Activated CD4-positive, alpha-beta T cell treated with anti-CD3 and anti-CD28 coated beads, Interleukin-2, amount 10 ng/mL, durations not matched to agents 24 days and 14 days (primary cell): ENCODE measurements around the gene MAGI2. TPM values are rescaled to one million over a fixed set of nuclear protein-coding genes. Genes with fewer than 3 reads are reported as not detected.

Experiments used
- DNase-seq: peaks from one replicate; pipeline ENCODE4 v3.0.0; 2022
- H3K27ac Mint-ChIP-seq: one replicate; pipeline ENCODE4 v1.8.0; 2022; ENCODE audit warnings: mild to moderate bottlenecking, mixed read lengths
- H3K27me3 Mint-ChIP-seq: one replicate; pipeline ENCODE4 v1.8.0; 2022; ENCODE audit warnings: mixed read lengths
- H3K36me3 Mint-ChIP-seq: one replicate; pipeline ENCODE4 v1.8.0; 2022; ENCODE audit warnings: low read depth, mild to moderate bottlenecking, mixed read lengths
- H3K4me1 Mint-ChIP-seq: one replicate; pipeline ENCODE4 v1.8.0; 2021; ENCODE audit warnings: mixed read lengths
- H3K4me3 Mint-ChIP-seq: one replicate; pipeline ENCODE4 v1.8.0; 2022; ENCODE audit warnings: mild to moderate bottlenecking, moderate library complexity, mixed read lengths
- H3K9me3 Mint-ChIP-seq: one replicate; pipeline ENCODE4 v1.8.0; 2021; ENCODE audit warnings: mixed read lengths
- intact Hi-C: fragments of 100-400 bp; cut with micrococcal nuclease; formaldehyde crosslinking; loops from one replicate; pipeline ENCODE4 v1.15.1; 2023
- total RNA-seq: library from RNA; stranded (reverse); gene quantifications from 2 replicates; pipeline ENCODE4 v1.2.3, GENCODE V29; 2022

Gene MAGI2
- total RNA-seq, 1 donor from 2014 or later = 0.12 TPM

DNA sequence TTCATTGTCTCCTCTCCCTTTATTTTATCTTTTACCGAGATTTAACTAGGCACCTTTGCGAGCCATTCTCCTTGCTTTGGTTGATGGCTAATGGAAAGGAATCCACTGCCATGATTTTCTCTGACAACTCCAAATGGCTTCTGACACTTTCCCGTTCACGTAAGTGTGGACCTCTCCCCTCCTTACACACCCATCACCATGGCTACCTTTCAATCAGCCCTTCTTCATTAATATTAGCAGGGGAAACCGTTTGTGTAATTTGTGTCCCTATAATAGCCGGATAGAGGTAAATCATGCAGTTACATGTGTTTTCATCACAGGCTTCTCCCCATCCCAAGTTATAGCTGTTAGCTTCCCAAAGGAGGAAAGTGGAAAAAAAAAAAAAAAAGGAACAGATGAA lies 767.3 kb downstream of the MAGI2 start:
- H3K4me1 Mint-ChIP-seq = no peaks in the 10 kb centered on the region
- no peaks in the 10 kb centered on the region for H3K9me3 Mint-ChIP-seq
- no peaks in the 10 kb centered on the region for H3K27me3 Mint-ChIP-seq
- no peak overlapping the region for H3K27ac Mint-ChIP-seq
- intact Hi-C loops = no loop called here
- no peaks in the 10 kb centered on the region for H3K36me3 Mint-ChIP-seq
- no peak overlapping the region for H3K4me3 Mint-ChIP-seq
- DNase-seq = no peak

DNA sequence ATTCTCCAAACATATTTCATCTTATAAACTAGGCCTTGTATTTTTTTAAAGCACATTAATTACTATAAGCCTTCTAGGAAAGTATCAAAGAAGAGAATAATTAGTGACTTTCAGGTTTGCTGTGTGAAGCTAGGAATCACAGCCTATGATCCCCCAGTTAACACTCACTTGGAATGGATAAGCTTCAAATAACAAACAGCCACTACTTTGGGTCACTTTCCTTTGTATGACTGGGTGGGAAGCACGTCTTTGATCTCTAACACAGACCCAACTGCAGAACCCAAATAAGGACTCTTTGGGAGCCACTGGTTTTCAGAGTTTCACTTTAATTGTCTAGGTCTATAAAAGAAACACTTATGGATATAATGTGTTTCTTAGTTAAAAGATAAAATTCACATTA lies 769.3 kb downstream of the MAGI2 start:
- no peaks in the 10 kb centered on the region for H3K36me3 Mint-ChIP-seq
- H3K4me1 Mint-ChIP-seq = no peaks in the 10 kb centered on the region
- intact Hi-C loops = no loop called here
- no peaks in the 10 kb centered on the region for H3K9me3 Mint-ChIP-seq
- DNase-seq = no peak
- no peaks in the 10 kb centered on the region for H3K27me3 Mint-ChIP-seq
- no peak overlapping the region for H3K4me3 Mint-ChIP-seq
- H3K27ac Mint-ChIP-seq = no peak overlapping the region

DNA sequence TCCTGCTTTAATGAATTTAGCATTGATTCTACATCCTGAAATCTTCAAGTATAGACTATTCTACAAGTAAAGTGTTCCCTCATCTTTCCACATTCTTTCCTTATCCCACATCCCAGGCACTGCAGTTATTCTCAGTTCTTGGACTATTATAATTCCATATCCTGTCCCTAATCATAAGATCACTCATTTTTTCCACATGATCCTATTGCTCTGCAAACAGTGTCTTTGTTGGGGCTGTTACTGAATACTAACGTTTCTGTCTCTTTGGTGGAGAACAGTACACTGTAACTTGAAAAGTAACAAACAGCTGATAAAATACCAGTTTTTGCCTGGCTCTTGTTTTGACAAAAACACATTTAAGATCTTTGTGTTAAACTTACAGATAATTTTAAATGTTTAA lies 769.9 kb downstream of the MAGI2 start:
- H3K4me3 Mint-ChIP-seq = no peak overlapping the region
- no peaks in the 10 kb centered on the region for H3K4me1 Mint-ChIP-seq
- no peak for DNase-seq
- intact Hi-C loops = no loop called here
- H3K27ac Mint-ChIP-seq = no peak overlapping the region
- H3K9me3 Mint-ChIP-seq = no peaks in the 10 kb centered on the region
- H3K27me3 Mint-ChIP-seq = no peaks in the 10 kb centered on the region
- no peaks in the 10 kb centered on the region for H3K36me3 Mint-ChIP-seq

DNA sequence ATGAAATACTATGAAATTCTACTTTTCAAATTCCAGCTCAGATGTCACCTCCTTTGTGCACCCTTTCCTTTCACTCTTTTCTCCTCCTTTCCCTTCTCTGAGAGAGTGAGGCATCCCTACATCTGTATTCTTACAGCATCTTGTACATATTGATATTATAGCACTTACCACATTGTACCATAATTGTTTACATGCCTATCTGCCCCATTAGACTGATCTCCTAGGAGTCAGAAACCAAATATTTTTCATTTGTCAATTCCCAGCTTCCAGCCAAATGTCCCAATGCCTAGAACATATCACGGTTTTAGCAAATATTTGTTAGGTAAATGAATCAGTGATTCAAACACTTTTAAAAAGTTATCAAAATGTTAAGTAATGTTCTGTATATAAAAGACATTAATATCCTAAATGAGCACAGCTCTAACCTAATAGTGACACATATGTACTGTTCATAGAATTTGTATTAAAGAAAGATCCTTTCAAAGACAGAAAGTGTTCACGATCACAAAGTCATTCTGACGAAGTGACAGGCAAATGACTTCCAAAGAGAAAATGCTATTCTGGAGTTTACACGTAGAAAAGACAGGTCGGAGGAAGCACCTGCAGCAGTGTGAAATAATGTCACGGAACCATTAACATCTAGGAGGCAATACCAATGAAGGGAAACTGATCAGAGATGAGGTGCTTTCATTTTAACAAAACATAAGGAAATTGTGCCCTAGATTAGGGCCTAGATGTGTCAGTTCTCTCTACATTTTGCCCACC lies 774.2 kb downstream of the MAGI2 start:
- no peaks in the 10 kb centered on the region for H3K27me3 Mint-ChIP-seq
- no peaks in the 10 kb centered on the region for H3K9me3 Mint-ChIP-seq
- intact Hi-C loops = no loop called here
- DNase-seq = no peak
- H3K4me3 Mint-ChIP-seq = no peak overlapping the region
- H3K4me1 Mint-ChIP-seq = no peaks in the 10 kb centered on the region
- H3K27ac Mint-ChIP-seq = no peak overlapping the region
- no peaks in the 10 kb centered on the region for H3K36me3 Mint-ChIP-seq

DNA sequence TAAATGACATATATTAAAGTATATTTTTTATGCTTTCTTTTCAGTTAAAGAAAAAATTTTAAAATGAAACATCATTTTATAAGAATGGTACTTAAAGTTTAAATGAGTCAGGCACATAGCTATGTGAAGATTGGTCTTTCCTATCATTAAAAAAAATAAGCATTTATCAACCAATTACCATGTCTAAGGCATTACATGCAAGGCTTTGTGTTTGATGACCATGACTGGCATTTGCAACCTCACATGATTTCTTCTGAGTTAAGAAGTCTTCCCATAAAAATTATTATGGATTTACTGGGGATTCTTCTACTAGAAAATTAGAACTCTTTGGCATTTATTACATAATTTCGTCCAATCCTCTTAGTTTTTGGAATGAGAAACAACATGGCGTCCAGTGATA lies 776.1 kb downstream of the MAGI2 start:
- DNase-seq = no peak
- no peaks in the 10 kb centered on the region for H3K27me3 Mint-ChIP-seq
- H3K27ac Mint-ChIP-seq = no peak overlapping the region
- intact Hi-C loops = no loop called here
- H3K36me3 Mint-ChIP-seq = no peaks in the 10 kb centered on the region
- H3K4me3 Mint-ChIP-seq = no peak overlapping the region
- no peaks in the 10 kb centered on the region for H3K4me1 Mint-ChIP-seq
- no peaks in the 10 kb centered on the region for H3K9me3 Mint-ChIP-seq

DNA sequence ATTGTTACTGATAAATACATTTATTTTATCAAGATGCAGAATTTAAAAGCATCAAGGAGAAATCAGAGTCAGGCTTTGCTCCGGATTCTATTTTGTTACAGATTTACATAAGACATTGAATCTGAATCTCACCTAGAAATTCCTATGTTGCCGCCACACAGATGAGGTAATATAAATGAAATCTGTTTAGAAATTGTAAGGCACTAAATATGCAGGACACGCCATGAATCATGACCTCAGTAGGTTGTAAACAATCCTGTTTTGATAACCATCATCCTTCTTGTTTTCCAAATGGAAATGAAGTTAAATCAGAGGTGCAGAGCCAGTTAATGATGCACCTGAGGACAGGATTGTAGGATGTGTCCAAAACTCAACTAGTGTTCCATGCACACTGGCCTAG lies 778.0 kb downstream of the MAGI2 start:
- H3K9me3 Mint-ChIP-seq = no peaks in the 10 kb centered on the region
- no peaks in the 10 kb centered on the region for H3K36me3 Mint-ChIP-seq
- no peaks in the 10 kb centered on the region for H3K27me3 Mint-ChIP-seq
- intact Hi-C loops = no loop called here
- H3K4me1 Mint-ChIP-seq = no peaks in the 10 kb centered on the region
- no peak overlapping the region for H3K27ac Mint-ChIP-seq
- H3K4me3 Mint-ChIP-seq = no peak overlapping the region
- no peak for DNase-seq

DNA sequence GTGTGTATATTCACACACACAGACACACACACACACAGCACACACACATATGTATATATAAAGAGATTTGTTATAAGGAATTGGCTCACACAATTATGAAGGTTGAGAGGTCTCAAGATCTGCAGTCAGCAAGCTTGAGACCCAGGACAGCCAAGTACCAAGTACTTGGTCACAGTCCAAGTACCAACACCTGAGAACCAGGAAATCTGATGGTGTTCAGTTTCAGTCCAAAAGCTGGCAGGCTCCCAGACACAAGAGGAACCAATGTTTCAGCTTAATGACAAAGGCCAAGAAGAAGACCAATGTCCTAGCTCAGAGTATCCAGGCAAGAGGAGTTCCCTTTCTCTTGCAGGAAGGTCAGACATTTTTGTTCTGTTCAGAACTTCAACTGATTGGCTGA lies 780.2 kb downstream of the MAGI2 start:
- H3K4me1 Mint-ChIP-seq = no peaks in the 10 kb centered on the region
- H3K9me3 Mint-ChIP-seq = no peaks in the 10 kb centered on the region
- H3K4me3 Mint-ChIP-seq = no peak overlapping the region
- no peaks in the 10 kb centered on the region for H3K27me3 Mint-ChIP-seq
- no peak overlapping the region for H3K27ac Mint-ChIP-seq
- intact Hi-C loops = no loop called here
- no peak for DNase-seq
- H3K36me3 Mint-ChIP-seq = no peaks in the 10 kb centered on the region

DNA sequence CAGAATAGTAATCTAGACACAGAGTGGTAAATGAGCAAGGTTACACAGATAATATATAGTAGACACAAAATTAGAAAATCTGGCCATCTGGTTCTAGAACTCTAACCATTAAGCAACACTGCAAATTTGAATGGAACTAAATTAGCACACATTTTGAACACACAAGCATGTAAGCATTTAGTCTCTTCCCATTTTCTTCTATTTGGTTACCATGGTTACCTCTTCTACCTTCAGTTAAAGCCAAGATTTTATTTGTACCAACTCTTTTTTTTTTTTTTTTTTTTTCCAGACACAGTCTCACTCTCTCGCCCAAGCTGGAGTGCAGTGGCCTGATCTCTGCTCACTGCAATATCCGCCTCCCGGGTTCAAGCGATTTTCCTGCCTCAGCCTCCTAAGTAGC lies 790.5 kb downstream of the MAGI2 start:
- no peak for DNase-seq
- intact Hi-C loops = no loop called here
- Mint-ChIP-seq H3K9me3 (no peaks in the 10 kb centered on the region), H3K27me3 (no peaks in the 10 kb centered on the region), H3K27ac (no peak overlapping the region), H3K36me3 (no peaks in the 10 kb centered on the region), H3K4me3 (no peak overlapping the region), H3K4me1 (no peaks in the 10 kb centered on the region)

DNA sequence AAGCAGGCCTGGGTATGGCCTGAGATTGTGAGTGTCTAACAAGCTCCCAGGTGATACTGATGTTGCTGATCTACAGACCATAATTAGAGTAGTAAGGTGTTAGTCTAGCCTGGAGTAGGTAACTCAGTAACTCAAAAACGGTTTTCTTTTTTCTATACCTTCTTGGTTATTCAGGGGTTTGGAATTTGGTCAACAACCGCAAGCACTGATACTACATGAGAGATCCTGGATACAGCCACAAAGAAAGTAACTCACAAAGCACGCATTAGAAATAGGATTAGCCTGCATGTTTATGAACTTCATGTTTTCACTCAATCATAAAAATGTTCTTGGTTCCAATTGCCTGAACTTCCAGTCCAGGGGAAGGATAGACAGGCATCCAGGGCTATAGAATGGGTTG lies 803.5 kb downstream of the MAGI2 start:
- DNase-seq = no peak
- no peak overlapping the region for H3K4me3 Mint-ChIP-seq

DNA sequence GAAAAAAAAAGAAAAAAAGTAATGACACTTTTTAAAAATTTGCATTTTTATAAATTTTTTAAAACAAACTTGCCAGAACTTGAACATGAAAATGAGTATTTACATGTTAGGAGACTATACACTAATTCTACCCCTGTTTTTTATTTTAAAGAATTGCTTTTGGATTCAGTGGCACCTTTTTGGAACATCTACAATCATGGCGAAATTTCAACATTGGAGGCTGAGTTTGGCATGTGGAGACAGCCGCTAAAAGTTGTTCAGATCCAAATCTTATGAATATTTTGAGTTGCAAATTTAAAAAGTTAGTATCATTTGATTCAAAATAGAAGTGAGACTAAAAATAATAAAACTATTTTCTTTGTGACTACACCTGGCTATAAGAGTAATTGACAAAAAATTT lies 804.2 kb downstream of the MAGI2 start:
- Mint-ChIP-seq H3K36me3 (no peaks in the 10 kb centered on the region), H3K4me3 (no peak overlapping the region), H3K27ac (no peak overlapping the region), H3K9me3 (peaks cover 3% of the 10 kb centered on the region), H3K4me1 (no peaks in the 10 kb centered on the region), H3K27me3 (no peaks in the 10 kb centered on the region)
- no peak for DNase-seq
- intact Hi-C loops = no loop called here

More for the DNA sequence above, 803.5 kb downstream of the MAGI2 start:
- Mint-ChIP-seq H3K9me3 (peaks cover 3% of the 10 kb centered on the region), H3K4me1 (no peaks in the 10 kb centered on the region), H3K27ac (no peak overlapping the region), H3K36me3 (no peaks in the 10 kb centered on the region), H3K27me3 (no peaks in the 10 kb centered on the region)
- intact Hi-C loops = no loop called here

DNA sequence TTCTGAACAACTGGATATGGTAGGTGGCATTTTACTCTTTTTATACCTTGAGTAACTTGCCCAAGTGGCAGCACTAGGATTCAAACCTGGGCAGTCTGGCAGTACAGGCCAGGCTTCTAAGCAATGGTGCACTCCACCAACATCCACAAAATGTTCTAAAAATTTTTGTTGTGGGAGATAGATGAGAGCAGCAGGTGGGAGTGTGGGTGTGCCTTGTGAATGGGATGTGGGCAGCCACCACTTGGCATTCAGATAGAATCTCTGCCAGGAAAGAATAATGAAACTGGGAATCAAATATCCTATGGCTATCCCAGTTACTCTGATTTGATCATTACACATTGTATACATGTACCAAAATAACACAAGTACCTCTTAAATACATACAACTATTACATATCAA lies 810.7 kb downstream of the MAGI2 start:
- H3K4me1 Mint-ChIP-seq = no peaks in the 10 kb centered on the region
- H3K9me3 Mint-ChIP-seq = no peaks in the 10 kb centered on the region
- no peak overlapping the region for H3K27ac Mint-ChIP-seq

DNA sequence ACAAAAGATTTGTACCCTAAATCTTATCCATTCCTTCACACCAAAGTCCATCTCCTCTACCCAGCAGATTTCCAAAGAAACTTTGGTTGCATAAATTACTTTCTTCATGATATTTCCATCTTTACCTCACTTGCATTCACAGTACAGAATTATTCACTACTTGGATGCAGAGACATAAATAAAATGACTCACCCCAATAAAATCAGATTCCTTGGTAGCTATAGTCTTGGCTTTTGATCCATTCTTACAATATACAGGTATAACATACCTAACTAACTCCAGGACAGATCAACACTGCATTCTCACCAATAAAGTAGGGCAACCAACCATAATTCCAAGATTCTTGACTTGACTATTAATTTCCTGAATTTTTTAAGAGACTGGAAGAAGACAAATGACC lies 815.1 kb downstream of the MAGI2 start:
- H3K27ac Mint-ChIP-seq = no peak overlapping the region
- no peak overlapping the region for H3K4me3 Mint-ChIP-seq
- no peak for DNase-seq
- no peaks in the 10 kb centered on the region for H3K36me3 Mint-ChIP-seq
- H3K27me3 Mint-ChIP-seq = no peaks in the 10 kb centered on the region
- no peaks in the 10 kb centered on the region for H3K9me3 Mint-ChIP-seq
- intact Hi-C loops = no loop called here
- H3K4me1 Mint-ChIP-seq = no peaks in the 10 kb centered on the region

More for the DNA sequence above, 810.7 kb downstream of the MAGI2 start:
- Mint-ChIP-seq H3K36me3 (no peaks in the 10 kb centered on the region), H3K4me3 (no peak overlapping the region), H3K27me3 (no peaks in the 10 kb centered on the region)
- intact Hi-C loops = no loop called here
- no peak for DNase-seq

DNA sequence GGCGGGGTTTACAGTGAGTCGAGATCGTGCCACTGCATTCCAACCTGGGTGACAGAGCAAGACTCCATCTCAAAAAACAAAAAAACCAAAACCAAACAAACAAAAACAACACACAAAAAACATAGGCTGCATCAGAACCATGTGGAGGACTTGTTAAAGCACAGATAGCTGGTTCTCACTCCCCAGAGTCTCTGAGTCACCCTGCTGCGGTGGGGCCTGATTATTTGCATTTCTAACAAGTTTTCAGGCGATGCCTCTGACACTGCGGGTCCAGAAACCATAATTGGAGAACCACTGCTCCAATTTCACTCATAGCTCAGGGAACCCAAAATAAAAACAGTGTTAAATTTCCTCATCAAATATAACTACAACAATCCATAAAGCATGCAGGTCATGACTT lies 816.7 kb downstream of the MAGI2 start:
- Mint-ChIP-seq H3K4me1 (no peaks in the 10 kb centered on the region), H3K36me3 (no peaks in the 10 kb centered on the region), H3K27ac (no peak overlapping the region), H3K27me3 (no peaks in the 10 kb centered on the region), H3K4me3 (no peak overlapping the region), H3K9me3 (no peaks in the 10 kb centered on the region)
- no peak for DNase-seq
- intact Hi-C loops = no loop called here

DNA sequence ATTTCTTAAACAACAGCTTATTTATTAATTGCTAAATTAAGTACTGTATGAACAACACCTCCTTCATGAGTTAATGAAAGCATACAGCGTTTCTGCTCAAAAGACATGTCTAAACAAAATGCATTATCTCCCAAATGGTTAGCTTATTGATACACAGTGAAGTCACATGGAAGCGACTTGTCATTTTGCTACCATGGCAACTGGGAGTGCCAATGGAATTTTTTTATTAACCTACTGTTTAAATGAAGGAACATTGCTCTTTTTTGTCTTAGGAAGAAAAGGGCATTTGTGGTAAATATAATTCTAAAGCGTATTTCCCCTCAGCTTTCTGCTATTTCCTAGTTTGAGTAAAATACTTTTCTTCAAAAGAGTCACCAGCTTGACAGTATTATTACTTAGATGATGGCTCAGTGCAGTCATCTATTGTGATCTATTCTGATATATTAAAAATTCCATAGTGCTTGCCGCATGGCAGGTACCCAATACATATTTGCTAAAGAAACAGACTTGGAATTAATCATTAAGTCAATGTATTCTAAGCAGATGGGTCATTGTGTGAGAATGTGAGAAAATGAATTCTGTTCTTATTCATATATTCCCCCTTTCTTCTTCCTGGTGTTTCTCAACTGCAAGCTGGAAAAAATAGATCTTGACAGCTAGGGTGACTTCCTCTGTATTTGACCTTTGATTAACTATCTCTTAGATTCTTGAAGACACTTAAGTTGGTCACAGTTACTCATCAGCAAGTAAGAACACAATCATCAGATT lies 818.3 kb downstream of the MAGI2 start:
- Mint-ChIP-seq H3K27ac (no peak overlapping the region), H3K4me1 (no peaks in the 10 kb centered on the region), H3K27me3 (no peaks in the 10 kb centered on the region), H3K9me3 (no peaks in the 10 kb centered on the region), H3K36me3 (no peaks in the 10 kb centered on the region), H3K4me3 (no peak overlapping the region)
- no peak for DNase-seq
- intact Hi-C loops = no loop called here
